Activated CD4-positive, alpha-beta T cell treated with anti-CD3 and anti-CD28 coated beads for 48 hours (primary cell): ENCODE results near the gene OR6B3.
"Not testable (repeated sequence)": the region's sequence is repeated elsewhere in the genome, so short reads cannot be mapped to it uniquely, and the experiment has no call there.

Experiments
- DNase-seq: peaks from one replicate; pipeline ENCODE4 v3.0.0-alpha.2; 2020

The OR6B3 gene

GRCh38 chr2:240053173-240054155, at the start of gene OR6B3:
OR6B3 (minus strand) TSS chr2:240053521.
- DNase-seq = no peak

- no peak for DNase-seq
Observed at GRCh38 chr2:240098349-240098748, 45.0 kb upstream of the OR6B3 start.

- no peak for DNase-seq
Observed at GRCh38 chr2:240095556-240096523, 42.5 kb upstream of the OR6B3 start.

GRCh38 chr2:240089306-240089705, 36.0 kb upstream of the OR6B3 start:
- no peak for DNase-seq

DNA sequence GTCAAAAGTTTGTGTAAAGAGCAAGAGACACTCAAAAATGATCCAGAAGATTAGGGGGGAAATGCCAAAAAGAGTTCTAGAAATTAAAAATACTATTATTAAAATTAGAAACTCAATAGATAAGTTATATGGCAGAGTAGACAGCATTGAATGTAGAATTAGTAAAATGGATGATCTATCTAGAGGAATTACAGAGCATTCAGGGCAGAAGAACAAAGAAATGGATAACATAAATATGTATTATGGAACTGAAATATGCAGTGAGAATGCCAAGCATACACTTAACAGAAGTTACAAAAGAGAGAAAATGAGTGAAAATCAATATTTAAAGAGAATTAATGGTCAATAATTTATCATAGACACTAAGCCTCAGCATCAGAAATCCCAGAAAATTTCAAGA, 33.2 kb upstream of the OR6B3 start:
- DNase-seq = no peak

- no peak for DNase-seq
Observed at GRCh38 chr2:240078631-240079030, 25.3 kb upstream of the OR6B3 start.

DNA sequence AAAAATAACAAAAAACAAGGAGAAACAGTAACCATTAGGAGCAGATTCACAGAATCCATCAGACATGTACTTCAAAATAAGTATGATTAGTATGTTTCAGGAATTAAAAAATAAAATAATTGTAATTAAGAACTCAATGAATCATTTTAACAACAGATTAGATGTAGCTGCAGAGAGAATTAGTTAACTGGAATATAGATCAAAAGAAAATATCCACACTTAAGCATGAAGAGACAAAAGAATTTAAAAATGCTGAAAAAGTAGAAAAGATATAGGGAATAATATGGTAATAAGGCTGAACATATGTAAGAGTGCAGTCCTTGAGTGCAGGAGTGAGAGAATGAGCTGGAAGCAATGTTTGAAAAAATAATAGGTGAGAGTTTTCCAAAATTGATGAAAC, 24.1 kb upstream of the OR6B3 start:
- DNase-seq = no peak

GRCh38 chr2:240074545-240074944, 21.2 kb upstream of the OR6B3 start:
- DNase-seq = no peak

GRCh38 chr2:240070907-240071306, 17.6 kb upstream of the OR6B3 start:
- no peak for DNase-seq

DNA sequence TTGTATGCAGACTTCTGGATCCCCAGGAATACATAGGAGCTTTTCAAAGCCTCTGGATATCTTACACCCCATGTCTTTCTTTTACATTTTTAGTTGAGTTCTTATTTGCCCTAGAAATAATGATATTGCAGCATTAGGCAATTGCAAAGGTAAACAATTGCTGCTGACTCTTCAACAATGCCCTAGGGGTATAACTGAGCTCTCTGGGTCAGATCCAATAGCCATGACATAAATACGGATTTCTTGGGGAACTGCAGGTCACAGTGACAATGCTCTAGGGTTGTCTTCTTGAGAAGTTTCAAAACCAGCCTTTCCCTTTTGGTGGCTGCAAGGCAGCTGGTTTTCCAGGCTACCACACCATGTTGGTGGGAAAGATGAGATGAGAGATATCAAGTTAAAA, 16.5 kb upstream of the OR6B3 start:
- no peak for DNase-seq

- no peak for DNase-seq
Observed at GRCh38 chr2:240068193-240068592, 14.9 kb upstream of the OR6B3 start.

DNA sequence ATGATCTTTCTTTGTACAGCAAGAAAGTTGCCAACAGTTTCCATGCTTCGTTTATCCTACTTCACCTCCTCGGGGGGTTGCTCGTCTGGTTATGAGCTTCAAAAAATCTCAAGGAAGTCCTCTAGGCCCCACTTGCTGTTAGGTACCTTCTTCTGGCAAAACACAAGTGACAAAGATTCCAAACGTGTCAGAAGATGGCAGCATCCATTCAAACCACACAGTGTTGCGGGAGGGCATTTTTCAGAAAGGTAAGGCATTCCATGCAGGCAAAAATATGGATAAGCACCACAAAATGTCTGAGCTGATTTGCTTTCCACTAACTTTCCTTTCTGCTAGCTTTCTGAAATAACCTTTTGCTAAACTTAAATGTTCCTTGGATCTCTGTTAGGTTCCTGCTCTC, 13.2 kb upstream of the OR6B3 start:
- DNase-seq = no peak

DNA sequence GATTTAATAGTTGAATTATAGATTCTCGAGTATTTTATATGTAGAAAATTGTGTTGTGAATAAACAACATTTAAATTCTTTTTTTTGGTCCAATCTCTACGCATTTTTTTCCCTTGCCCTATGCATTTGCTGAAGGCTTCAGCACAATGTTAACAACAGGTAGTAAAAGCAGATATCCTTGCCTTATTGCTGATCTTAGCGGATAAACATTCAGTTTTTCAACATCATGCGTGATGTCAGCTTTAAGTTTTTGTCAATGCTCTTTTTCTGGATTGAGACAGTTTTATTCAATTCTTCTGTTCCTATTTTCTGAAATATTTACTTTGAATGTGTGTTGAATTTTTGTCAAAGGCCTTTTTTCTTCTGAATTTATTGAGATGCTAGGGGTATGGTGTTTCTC, 11.6 kb upstream of the OR6B3 start:
- DNase-seq = no peak

DNA sequence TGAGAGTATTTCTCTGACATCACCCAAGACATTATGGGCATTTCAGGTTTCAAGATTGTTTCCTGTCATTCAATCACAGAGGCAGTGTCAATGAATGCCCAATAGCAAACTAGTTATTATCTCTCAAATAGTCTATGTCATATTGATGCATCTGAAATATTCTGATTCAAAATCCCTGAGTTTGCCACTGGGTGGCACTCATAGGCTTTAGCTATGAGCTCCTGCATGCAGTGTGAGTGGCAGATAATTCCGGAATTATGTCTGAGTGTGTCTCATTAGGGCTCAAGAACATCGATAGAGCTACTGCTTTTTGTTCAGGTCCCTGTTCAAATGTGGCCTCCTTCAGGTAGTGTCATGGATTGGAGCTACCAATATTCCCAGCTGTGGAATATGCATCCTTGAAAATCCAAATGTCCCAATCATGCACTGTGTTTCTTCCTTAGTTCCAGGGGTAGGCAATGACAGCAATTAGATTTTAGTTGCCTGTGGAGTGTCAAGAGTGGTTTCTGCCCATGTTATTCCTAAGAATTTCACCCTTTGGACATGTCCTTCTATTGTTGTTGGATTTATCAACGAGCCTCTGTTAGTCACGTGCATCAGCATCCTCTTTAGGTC, 7.8 kb upstream of the OR6B3 start:
- DNase-seq = peak; percentile 62

- DNase-seq = no peak
Observed at GRCh38 chr2:240056678-240057077, 3.4 kb upstream of the OR6B3 start.

GRCh38 chr2:240055177-240055917, 2.0 kb upstream of the OR6B3 start:
- no peak for DNase-seq

DNA sequence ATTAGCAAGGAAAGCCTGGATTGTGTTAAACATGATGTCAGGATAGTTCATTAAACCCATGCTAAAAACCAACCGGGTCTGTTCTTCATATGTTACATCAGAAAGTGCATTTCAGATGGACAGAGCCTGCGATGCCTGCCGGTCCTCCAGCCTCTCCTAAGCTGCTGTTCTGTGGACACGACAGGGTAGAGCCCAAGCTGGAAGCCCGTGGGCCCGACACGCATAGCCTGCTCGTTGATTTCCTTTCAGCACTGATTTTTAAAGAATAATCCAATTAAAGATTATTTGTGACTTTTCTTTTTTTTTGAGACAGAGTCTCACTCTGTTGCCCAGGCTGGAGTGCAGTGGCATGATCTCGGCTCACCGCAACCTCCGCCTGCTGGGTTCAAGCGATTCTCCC, 797 bp downstream of the OR6B3 start:
- DNase-seq = no peak

GRCh38 chr2:240051697-240052096, 1.6 kb downstream of the OR6B3 start:
- DNase-seq = no peak

GRCh38 chr2:240050278-240050677, 3.0 kb downstream of the OR6B3 start:
- DNase-seq = no peak

- DNase-seq = no peak
Observed at GRCh38 chr2:240048237-240048636, 5.1 kb downstream of the OR6B3 start.

DNA sequence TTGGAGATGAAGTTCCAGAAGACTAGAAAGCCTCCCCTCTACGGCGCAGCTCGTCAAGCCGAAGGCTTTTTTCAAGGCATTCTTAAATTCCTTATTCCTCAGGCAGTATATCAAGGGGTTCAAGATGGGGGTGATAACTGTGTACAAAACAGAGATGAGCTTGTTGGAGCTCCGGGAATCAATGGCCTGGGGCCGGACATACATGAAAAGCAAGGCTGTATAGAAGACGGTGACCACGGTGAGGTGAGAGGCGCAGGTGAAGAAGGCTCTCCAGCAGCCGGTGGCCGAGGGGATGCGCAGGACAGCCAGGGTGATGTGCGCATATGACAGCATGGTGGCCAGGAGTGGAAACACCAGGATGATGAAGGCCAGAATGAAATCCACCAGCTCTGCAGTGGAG, 8.2 kb downstream of the OR6B3 start:
- DNase-seq = no peak

DNA sequence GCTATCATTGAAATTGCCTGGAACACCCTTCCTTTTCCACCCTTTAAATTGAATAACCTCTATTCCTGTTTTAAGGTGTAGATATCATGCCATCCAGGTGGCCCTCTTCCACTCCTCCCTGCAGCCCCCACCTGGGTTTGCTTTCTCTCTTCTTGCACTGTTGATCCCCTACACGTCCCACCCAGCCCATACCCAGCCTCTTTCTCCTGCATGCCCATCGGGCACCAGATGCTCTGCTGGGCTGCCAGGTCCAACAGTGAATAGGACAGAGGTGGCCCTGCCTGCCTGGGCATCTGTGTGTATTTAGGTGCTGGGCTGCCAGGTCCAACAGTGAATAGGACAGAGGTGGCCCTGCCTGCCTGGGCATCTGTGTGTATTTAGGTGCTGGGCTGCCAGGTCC, 9.2 kb downstream of the OR6B3 start:
- not testable (repeated sequence) for DNase-seq
